Right ventricle myocardium inferior (tissue), 1 donor: ENCODE results near the gene RPS6KA5. TPM values are rescaled to one million over a fixed set of nuclear protein-coding genes. Genes with fewer than 3 reads are reported as not detected.

Experiments used
- ATAC-seq: fragments of 200-7000 bp; cut with Tn5 transposase; one replicate; pipeline ENCODE4 v1.9.1; 2020; ENCODE audit warnings: mild to moderate bottlenecking, moderate library complexity
- DNase-seq: peaks from one replicate; pipeline ENCODE4 v3.0.0; 2021; ENCODE audit errors: missing footprints
- intact Hi-C: fragments of 100-400 bp; cut with DNase I; formaldehyde crosslinking; loops from one replicate; pipeline ENCODE4 v1.11.0; 2022
- total RNA-seq: library from RNA; stranded (reverse); fragmentation: NEBNext Ultra II Directional; extraction: Animal tissue kit (Norgen Biotek cat#: 25700); gene quantifications from one replicate; pipeline ENCODE4 v1.2.1, GENCODE V29; 2021
- donor health status: DM: no; HTN: yes; CAD: no; lungs with severe emphysema.

Gene RPS6KA5
- total RNA-seq, 1 donor from 2014 or later, result 10.6 TPM

GRCh38 chr14:90808759-90809529 lies 251.5 kb downstream of the RPS6KA5 start:
- DNase-seq, result no peak
- no peak for ATAC-seq
- intact Hi-C loops, result loop anchor here (5.0 kb wide), 1 partner anchor 52 kb away; no protein-coding TSS in a partner anchor

- intact Hi-C loops, result loop anchor here (5.0 kb wide), 1 partner anchor 50 kb away; no protein-coding TSS in a partner anchor
- ATAC-seq, result no peak
- DNase-seq, result no peak
These were observed 253.4 kb downstream of the RPS6KA5 start for GRCh38 chr14:90807060-90807459.

- DNase-seq (no peak), ATAC-seq (peak; percentile 64)
- intact Hi-C loops, result loop anchor here (5.0 kb wide), 1 partner anchor 49 kb away; no protein-coding TSS in a partner anchor
These were observed 254.5 kb downstream of the RPS6KA5 start for GRCh38 chr14:90805662-90806540.

- intact Hi-C loops, result loop anchor here (5.0 kb wide), 1 partner anchor 48 kb away; no protein-coding TSS in a partner anchor
- ATAC-seq, result no peak
- no peak for DNase-seq
These were observed 255.4 kb downstream of the RPS6KA5 start for GRCh38 chr14:90805084-90805391.

GRCh38 chr14:90804292-90805083 lies 256.0 kb downstream of the RPS6KA5 start:
- intact Hi-C loops, result loop anchor here (5.0 kb wide), 1 partner anchor 47 kb away; no protein-coding TSS in a partner anchor
- ATAC-seq (no peak), DNase-seq (no peak)

GRCh38 chr14:90803249-90803648 lies 257.2 kb downstream of the RPS6KA5 start:
- intact Hi-C loops, result no loop called here
- DNase-seq (no peak), ATAC-seq (no peak)

- DNase-seq (no peak), ATAC-seq (no peak)
- intact Hi-C loops, result no loop called here
These were observed 261.0 kb downstream of the RPS6KA5 start for GRCh38 chr14:90799420-90799819.

- DNase-seq (no peak), ATAC-seq (no peak)
- intact Hi-C loops, result no loop called here
These were observed 262.5 kb downstream of the RPS6KA5 start for GRCh38 chr14:90797919-90798318.

Other genes starting within 250 kb of the RPS6KA5 start
- 67.5 TPM for gene TTC7B, start 244.2 kb downstream of the RPS6KA5 start, total RNA-seq
- 202 TPM for gene DGLUCY, start 53.4 kb upstream of the RPS6KA5 start, total RNA-seq
- gene GPR68, start 184.1 kb upstream of the RPS6KA5 start, total RNA-seq, result 0.16 TPM